HFFc6 (cell line): ENCODE measurements around the gene EIF4A3. TPM values are rescaled to one million over a fixed set of nuclear protein-coding genes. Genes with fewer than 3 reads are reported as not detected.

Experiments used
- DNase-seq: peaks from one replicate; pipeline ENCODE4 v3.0.0-alpha.2; 2018
- H3K27ac Mint-ChIP-seq: 2 replicates; pipeline ENCODE4 v1.8.0; 2020; ENCODE audit warnings: mild to moderate bottlenecking, mixed read lengths
- H3K27me3 Mint-ChIP-seq: 2 replicates; pipeline ENCODE4 v1.8.0; 2021; ENCODE audit warnings: mild to moderate bottlenecking, moderate library complexity, mixed read lengths; ENCODE audit not compliant: insufficient read depth
- H3K36me3 Mint-ChIP-seq: 2 replicates; pipeline ENCODE4 v1.8.0; 2021; ENCODE audit warnings: low read depth, mixed read lengths
- H3K4me1 Mint-ChIP-seq: 2 replicates; pipeline ENCODE4 v1.8.0; 2020; ENCODE audit warnings: low read depth, mixed read lengths
- H3K4me3 Mint-ChIP-seq: 2 replicates; pipeline ENCODE4 v1.8.0; 2020; ENCODE audit warnings: mild to moderate bottlenecking, moderate library complexity, mixed read lengths
- H3K9me3 Mint-ChIP-seq: 2 replicates; pipeline ENCODE4 v1.8.0; 2020; ENCODE audit warnings: mild to moderate bottlenecking, mixed read lengths
- CTCF ChIP-seq: fragments of 200-600 bp; sonication (generic); IDR thresholded peaks from 2 replicates; pipeline ENCODE4 v1.5.0; 2021; ENCODE audit warnings: antibody characterized with exemption, mild to moderate bottlenecking
- total RNA-seq, 6 experiments: library from RNA; stranded (reverse); fragmentation: NEBNext Ultra II Directional; extraction: Animal tissue kit (Norgen Biotek cat#: 25700); gene quantifications; 2 replicates in 1 of 6; 3 replicates in 5 of 6; pipeline ENCODE4 v1.2.3, GENCODE V29; 2021

EIF4A3 gene
- total RNA-seq, 6 experiments from 2014 or later: 80.8 to 99.8 (median 88.4) TPM

GRCh38 chr17:80110927-80111701 is 35.8 kb downstream of the EIF4A3 start:
- no peak for TF ChIP-seq CTCF
- Mint-ChIP-seq H3K36me3 (0 out of 2 replicates have a peak, but pooled peaks cover 8% of the 10 kb centered on the region), H3K27ac (no peak overlapping the region), H3K27me3 (no peaks in the 10 kb centered on the region; the same call in none of the 2 replicates), H3K4me3 (no peak overlapping the region), H3K9me3 (peaks cover 6% of the 10 kb centered on the region; the same call in 1 of the 2 replicates), H3K4me1 (no peaks in the 10 kb centered on the region; the same call in 1 of the 2 replicates)
- no peak for DNase-seq

- H3K36me3 Mint-ChIP-seq: 0 out of 2 replicates have a peak, but pooled peaks cover 6% of the 10 kb centered on the region
- no peak for DNase-seq
- no peak for TF ChIP-seq CTCF
Observed at GRCh38 chr17:80110447-80110812, 36.5 kb downstream of the EIF4A3 start.

GRCh38 chr17:80109713-80110446 is 37.0 kb downstream of the EIF4A3 start:
- Mint-ChIP-seq H3K4me3 (no peak overlapping the region), H3K4me1 (no peaks in the 10 kb centered on the region), H3K27ac (no peak overlapping the region), H3K9me3 (peaks cover 2% of the 10 kb centered on the region; the same call in 1 of the 2 replicates), H3K27me3 (no peaks in the 10 kb centered on the region; the same call in none of the 2 replicates), H3K36me3 (0 out of 2 replicates have a peak, but pooled peaks cover under 1% of the 10 kb centered on the region)
- no peak for TF ChIP-seq CTCF
- DNase-seq: no peak

More at GRCh38 chr17:80110447-80110812, 36.5 kb downstream of the EIF4A3 start:
- no peaks in the 10 kb centered on the region; the same call in none of the 2 replicates for H3K27me3 Mint-ChIP-seq
- peaks cover 6% of the 10 kb centered on the region; the same call in 1 of the 2 replicates for H3K9me3 Mint-ChIP-seq
- H3K27ac Mint-ChIP-seq: no peak overlapping the region
- no peak overlapping the region for H3K4me3 Mint-ChIP-seq
- H3K4me1 Mint-ChIP-seq: no peaks in the 10 kb centered on the region

GRCh38 chr17:80109066-80109660 is 37.8 kb downstream of the EIF4A3 start:
- Mint-ChIP-seq H3K4me3 (no peak overlapping the region), H3K9me3 (no peaks in the 10 kb centered on the region), H3K27me3 (no peaks in the 10 kb centered on the region; the same call in none of the 2 replicates), H3K4me1 (no peaks in the 10 kb centered on the region), H3K27ac (no peak overlapping the region), H3K36me3 (no peaks in the 10 kb centered on the region)
- no peak for TF ChIP-seq CTCF
- DNase-seq: no peak
